Stomach (tissue), 4 donors: ENCODE measurements around the gene SECISBP2L.

Experiments
- CTCF ChIP-seq, 7 experiments: fragments of 450-650 bp in 4 of 7; fragments of 200-600 bp in 3 of 7; sonication (generic) in 3 of 7; IDR thresholded peaks; one replicate each; pipeline ENCODE4 v1.5.1; 2016 to 2019; ENCODE audit warnings: antibody characterized with exemption in 7 of 7, control low read depth in 2 of 7, mild to moderate bottlenecking in 1 of 7
- POLR2A ChIP-seq, 4 donors: fragments of 450-650 bp; IDR thresholded peaks; one replicate each; pipeline ENCODE4 v1.6.1; 2016; ENCODE audit warnings: antibody characterized with exemption in 4 of 4, control low read depth in 2 of 4, mild to moderate bottlenecking in 1 of 4, moderate library complexity in 1 of 4
- POLR2AphosphoS5 ChIP-seq, 3 donors: sonication (generic); formaldehyde crosslinking; IDR thresholded peaks; one replicate each; pipeline ENCODE4 v1.6.1; 2016; ENCODE audit warnings: antibody characterized with exemption in 3 of 3

- no peak for TF ChIP-seq POLR2A (IDR thresholded peaks at IDR 0.05)
- TF ChIP-seq CTCF (IDR thresholded peaks at IDR 0.05): no peak
- no peak for TF ChIP-seq POLR2AphosphoS5 (IDR thresholded peaks at IDR 0.05)
These were observed 60.0 kb downstream of the SECISBP2L start for GRCh38 chr15:48986240-48986639.
